Immature natural killer cell (primary cell): ENCODE results near the gene AKT2. TPM values are rescaled to one million over a fixed set of nuclear protein-coding genes. Genes with fewer than 3 reads are reported as not detected.

Experiments
- DNase-seq, 3 donors: peaks; one replicate each; pipeline ENCODE4 v3.0.0; 2022; ENCODE audit warnings: mixed read lengths in 1 of 3
- H3K27ac Mint-ChIP-seq, 6 donors: one replicate each; pipeline ENCODE4 v1.8.0; 2020; ENCODE audit warnings: mixed read lengths in 6 of 6, mild to moderate bottlenecking in 5 of 6, inconsistent platforms in 4 of 6, moderate library complexity in 3 of 6
- H3K27me3 Mint-ChIP-seq, 3 donors: one replicate each; pipeline ENCODE4 v1.8.0; 2020 to 2021; ENCODE audit warnings: low read depth in 3 of 3, mild to moderate bottlenecking in 3 of 3, mixed read lengths in 3 of 3, moderate library complexity in 3 of 3, inconsistent platforms in 1 of 3
- H3K36me3 Mint-ChIP-seq, 3 donors: one replicate each; pipeline ENCODE4 v1.8.0; 2020; ENCODE audit warnings: mixed read lengths in 3 of 3, inconsistent platforms in 2 of 3, mild to moderate bottlenecking in 2 of 3
- H3K4me1 Mint-ChIP-seq, 2 donors: one replicate each; pipeline ENCODE4 v1.8.0; 2020; ENCODE audit warnings: inconsistent platforms in 2 of 2, mild to moderate bottlenecking in 2 of 2, mixed read lengths in 2 of 2, moderate library complexity in 1 of 2
- H3K4me3 Mint-ChIP-seq, 5 donors: one replicate each; pipeline ENCODE4 v1.8.0; 2020; ENCODE audit warnings: mild to moderate bottlenecking in 5 of 5, mixed read lengths in 5 of 5, inconsistent platforms in 3 of 5, moderate library complexity in 3 of 5
- H3K9me3 Mint-ChIP-seq, 6 donors: one replicate each; pipeline ENCODE4 v1.8.0; 2020; ENCODE audit warnings: mild to moderate bottlenecking in 6 of 6, mixed read lengths in 6 of 6, inconsistent platforms in 4 of 6, moderate library complexity in 3 of 6
- polyA plus RNA-seq, 3 donors: library from polyadenylated mRNA; unstranded; fragments of 300-500 nt; fragmentation: Illumina TruSeq; gene quantifications; one replicate each; pipeline ENCODE4 v1.2.3, GENCODE V29; 2021

Gene AKT2
- polyA plus RNA-seq, 3 donors from 2014 or later, result 32.7 to 47.6 (median 34.4) TPM

DNA sequence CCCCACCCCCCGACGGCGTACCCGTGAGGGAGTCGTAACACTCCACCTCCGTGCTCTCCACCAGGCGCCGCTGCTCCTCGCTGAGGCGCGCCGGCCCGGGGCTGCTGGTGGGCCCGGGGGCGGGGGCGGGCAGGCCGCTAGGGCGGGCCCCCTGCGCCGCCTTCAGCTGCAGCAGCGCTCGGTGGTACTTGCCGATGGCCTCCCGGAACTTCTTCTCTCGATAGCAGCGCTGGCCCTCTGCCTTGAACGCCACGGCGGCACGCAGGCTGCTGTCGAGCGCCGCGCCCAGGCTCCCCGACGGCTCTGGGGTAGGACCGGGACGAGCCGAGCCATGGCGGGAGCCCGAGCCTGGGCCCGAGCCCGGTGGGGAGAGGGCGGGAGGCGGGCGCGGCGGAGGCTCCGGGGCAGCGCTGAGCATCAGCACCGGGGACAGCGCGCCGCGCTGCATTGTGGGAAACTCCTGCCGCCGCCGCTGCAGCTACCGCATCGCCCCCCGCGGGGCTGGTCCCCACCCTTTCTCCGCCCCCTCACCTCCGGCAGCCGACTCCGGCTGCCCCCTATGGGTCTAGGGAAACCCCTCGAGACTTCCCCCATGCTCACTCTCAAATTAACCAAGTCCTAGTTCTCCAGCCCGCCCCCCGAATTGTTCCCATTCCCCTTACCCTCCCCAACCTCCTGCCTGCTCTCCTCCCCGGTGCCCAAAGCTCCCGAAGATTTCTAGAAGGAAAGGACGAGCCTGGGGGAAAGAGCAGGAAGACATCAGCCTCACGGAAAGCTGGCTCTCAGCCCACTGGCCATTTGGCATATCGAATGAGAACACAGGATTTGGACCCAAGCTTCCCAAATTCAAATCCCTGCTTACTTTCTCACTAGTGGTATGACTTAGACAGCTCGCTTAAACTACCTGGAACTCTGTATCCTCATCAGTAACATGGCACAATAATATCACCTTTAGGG, 66.9 kb downstream of the AKT2 start, which contains the start of gene TTC9B:
TTC9B (minus strand) TSS at position 451 of the 957 bp plus-strand sequence; CDS start at position 448, 3 bp downstream.
- no peak within 1 kb of the TSS for H3K27ac Mint-ChIP-seq
- H3K4me1 Mint-ChIP-seq, result peaks cover 8% of the 10 kb centered on the region in 2 donors
- peak; percentile 47 to 53 (median 52) for DNase-seq
- peak within 1 kb of the TSS in 1 of 5 donors; percentile 41 for H3K4me3 Mint-ChIP-seq
- no peaks in the 10 kb centered on the region for H3K9me3 Mint-ChIP-seq
- peaks cover 15 to 24% (median 23%) of the 10 kb centered on the region in 3 donors for H3K27me3 Mint-ChIP-seq
- H3K36me3 Mint-ChIP-seq, result no peaks in the 10 kb centered on the region

DNA sequence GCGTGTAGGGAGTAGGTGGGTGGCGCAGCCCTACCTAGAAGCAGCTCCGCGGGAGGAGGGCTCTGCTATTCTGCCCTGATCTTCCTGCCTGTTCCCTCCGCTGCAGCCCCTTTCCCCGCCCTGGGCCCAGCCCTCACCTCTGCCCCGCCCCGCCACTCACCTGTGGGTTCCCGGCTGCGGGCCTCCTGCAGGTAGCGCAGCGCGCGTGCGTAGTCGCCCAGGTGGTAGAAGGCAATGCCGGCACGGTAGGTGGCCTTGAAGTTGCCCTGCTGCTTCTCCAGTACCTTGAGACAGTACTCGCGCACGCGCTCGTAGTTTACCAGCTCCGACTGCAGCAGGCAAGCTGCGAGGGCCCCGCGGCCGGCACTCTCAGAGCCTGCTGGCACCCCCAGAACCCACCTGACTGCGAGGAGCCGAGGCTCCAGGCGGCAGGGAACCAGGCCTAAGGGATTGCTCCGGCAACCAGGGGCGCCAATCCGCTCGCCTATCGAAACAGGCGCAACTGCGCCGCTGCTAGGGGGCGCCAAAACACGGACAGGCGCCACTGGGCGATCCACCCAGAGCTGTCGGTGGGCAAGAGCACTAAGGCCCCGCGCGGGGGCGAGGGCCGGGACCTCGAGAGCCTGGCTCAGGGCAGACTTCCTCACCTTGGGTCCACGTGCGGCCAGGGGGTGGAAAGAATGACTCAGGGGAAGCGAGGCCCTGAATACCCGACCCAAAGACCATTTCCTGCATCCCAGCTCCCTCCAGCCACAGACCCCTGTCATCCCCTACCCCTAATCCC, 67.9 kb downstream of the AKT2 start:
- Mint-ChIP-seq H3K36me3 (peaks cover 0 to 4% (median 0%) of the 10 kb centered on the region in 3 donors), H3K27ac (no peak overlapping the region), H3K4me3 (no peak overlapping the region), H3K27me3 (peaks cover 15 to 24% (median 23%) of the 10 kb centered on the region in 3 donors), H3K4me1 (peaks cover 6 to 8% of the 10 kb centered on the region in 2 donors), H3K9me3 (no peaks in the 10 kb centered on the region)
- DNase-seq, result peak in 1 of 3 donors; percentile 25

DNA sequence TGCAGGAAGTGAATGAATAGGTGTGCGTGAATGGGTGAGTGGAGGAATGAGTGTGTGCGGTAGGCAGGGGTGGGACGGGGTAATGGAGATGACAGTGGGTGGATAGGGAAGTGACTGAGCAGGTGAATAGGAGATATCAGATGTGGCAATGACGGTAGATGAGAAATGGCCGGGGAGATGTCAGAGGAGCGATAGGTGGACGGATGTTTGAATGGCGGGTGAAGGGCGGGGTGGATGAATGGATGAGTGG, 68.4 kb downstream of the AKT2 start:
- H3K4me1 Mint-ChIP-seq, result peaks cover under 1 to 4% of the 10 kb centered on the region in 2 donors
- no peak for DNase-seq
- no peaks in the 10 kb centered on the region for H3K9me3 Mint-ChIP-seq
- peaks cover 12 to 20% (median 19%) of the 10 kb centered on the region in 3 donors for H3K27me3 Mint-ChIP-seq
- peaks cover 0 to 6% (median 0%) of the 10 kb centered on the region in 3 donors for H3K36me3 Mint-ChIP-seq
- no peak overlapping the region for H3K4me3 Mint-ChIP-seq
- no peak overlapping the region for H3K27ac Mint-ChIP-seq

DNA sequence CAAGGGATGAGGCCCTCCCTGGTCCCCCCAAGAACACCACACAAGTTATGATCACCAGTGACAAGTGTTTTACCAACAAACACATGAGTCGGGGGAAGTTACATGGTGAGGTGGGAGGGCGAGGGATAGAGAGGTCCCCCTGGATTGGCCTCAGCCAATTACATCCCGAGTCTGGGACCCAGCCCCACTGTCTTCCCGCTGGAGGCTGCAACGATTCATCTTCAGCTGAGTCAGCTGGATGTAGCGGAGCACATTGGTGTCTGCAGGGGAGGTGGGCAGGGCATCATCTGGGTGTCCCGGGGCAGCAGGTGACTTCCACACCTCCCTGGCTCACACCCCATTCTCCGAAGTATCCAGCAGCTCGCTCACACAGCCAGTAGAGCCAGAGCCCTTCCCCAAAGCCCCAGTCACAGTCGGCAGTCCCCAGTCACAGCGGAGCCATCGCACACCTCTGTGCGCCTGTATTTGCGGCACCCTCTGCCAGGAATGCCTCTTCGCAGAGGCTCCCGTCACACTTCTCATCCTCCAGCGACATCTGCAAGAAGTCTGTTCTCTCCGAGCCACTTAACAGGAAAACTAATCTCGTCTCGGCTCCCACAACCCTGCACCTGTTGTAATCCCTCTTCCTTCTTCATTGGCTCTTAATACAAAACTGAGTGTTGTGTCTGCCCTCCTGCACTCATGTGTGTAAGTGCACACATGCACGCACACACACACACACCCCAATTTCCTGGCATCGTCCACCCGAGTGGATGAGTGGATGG, 69.0 kb downstream of the AKT2 start:
- Mint-ChIP-seq H3K27me3 (peaks cover 12 to 20% (median 18%) of the 10 kb centered on the region in 3 donors), H3K36me3 (peaks cover 0 to 6% (median 4%) of the 10 kb centered on the region in 3 donors), H3K4me3 (peak overlapping the region in 1 of 5 donors; percentile 45), H3K9me3 (no peaks in the 10 kb centered on the region), H3K27ac (no peak overlapping the region), H3K4me1 (peaks cover 0 to 4% of the 10 kb centered on the region in 2 donors)
- DNase-seq, result no peak

DNA sequence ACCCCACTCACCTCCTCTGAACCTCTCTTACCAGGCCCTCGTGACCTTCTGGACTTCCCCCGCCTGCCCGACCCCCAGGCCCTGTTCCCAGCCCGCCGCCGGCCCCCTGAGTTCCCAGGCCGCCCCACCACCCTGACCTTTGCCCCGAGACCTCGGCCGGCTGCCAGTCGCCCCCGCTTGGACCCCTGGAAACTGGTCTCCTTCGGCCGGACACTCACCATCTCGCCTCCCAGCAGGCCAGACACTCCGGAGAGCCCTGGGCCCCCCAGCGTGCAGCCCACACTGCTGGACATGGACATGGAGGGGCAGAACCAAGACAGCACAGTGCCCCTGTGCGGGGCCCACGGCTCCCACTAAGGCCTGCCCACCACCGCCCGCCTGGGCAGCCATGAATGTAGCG, 70.2 kb downstream of the AKT2 start:
- Mint-ChIP-seq H3K27me3 (peaks cover 11 to 17% (median 14%) of the 10 kb centered on the region in 3 donors), H3K27ac (no peak overlapping the region), H3K36me3 (peaks cover 4 to 10% (median 6%) of the 10 kb centered on the region in 3 donors), H3K4me1 (peaks cover 0 to 4% of the 10 kb centered on the region in 2 donors), H3K4me3 (no peak overlapping the region), H3K9me3 (no peaks in the 10 kb centered on the region)
- DNase-seq, result no peak

DNA sequence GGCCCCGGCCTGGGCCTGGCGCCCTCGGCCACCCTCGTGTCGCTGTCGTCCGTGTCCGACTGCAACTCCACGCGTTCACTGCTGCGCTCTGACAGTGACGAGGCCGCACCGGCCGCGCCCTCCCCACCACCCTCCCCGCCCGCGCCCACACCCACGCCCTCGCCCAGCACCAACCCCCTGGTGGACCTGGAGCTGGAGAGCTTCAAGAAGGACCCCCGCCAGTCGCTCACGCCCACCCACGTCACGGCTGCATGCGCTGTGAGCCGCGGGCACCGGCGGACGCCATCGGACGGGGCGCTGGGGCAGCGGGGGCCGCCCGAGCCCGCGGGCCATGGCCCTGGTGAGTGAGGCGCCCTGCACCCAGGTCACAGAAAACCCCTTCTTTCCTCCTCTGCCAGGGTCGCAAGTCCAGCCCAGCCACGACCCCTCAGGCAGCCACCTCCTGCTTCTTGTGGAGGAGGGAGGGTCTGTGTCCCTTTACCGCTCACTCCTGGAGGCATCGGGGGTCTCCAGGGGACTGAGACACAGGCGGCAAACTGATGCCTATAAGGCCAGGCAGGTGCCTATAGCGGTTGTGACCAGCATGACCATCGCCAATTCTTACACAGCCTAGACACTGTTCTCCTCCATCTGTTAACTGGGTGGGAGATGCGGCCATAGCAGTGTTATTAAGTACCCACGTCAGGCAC, 71.1 kb downstream of the AKT2 start:
- H3K4me3 Mint-ChIP-seq, result no peak overlapping the region
- H3K9me3 Mint-ChIP-seq, result no peaks in the 10 kb centered on the region
- H3K36me3 Mint-ChIP-seq, result peaks cover 4 to 12% (median 10%) of the 10 kb centered on the region in 3 donors

DNA sequence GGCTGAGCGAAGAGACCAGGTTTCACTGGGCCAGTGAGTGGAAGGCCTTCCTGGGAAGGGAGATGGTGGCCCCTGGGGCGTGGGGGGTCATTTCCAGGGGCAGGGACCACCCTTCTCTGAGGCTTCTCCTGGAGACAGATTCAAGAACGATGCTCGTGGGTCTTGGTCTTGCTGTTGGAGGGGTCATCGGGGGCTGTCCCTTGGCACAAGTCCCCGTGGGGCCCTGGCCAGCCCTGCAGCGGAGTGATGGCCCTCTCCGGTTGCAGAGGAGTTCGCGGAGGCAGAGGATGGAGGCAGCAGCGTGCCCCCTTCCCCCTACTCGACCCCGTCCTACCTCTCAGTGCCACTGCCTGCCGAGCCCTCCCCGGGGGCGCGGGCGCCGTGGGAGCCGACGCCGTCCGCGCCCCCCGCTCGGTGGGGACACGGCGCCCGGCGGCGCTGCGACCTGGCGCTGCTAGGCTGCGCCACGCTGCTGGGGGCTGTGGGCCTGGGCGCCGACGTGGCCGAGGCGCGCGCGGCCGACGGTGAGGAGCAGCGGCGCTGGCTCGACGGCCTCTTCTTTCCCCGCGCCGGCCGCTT, 71.8 kb downstream of the AKT2 start:
- Mint-ChIP-seq H3K9me3 (no peaks in the 10 kb centered on the region), H3K27ac (no peak overlapping the region), H3K4me1 (peaks cover 0 to 4% of the 10 kb centered on the region in 2 donors), H3K4me3 (no peak overlapping the region), H3K27me3 (peaks cover 6 to 12% (median 10%) of the 10 kb centered on the region in 3 donors), H3K36me3 (peaks cover 4 to 13% (median 10%) of the 10 kb centered on the region in 3 donors)
- no peak for DNase-seq

More for the DNA sequence above, 71.1 kb downstream of the AKT2 start:
- Mint-ChIP-seq H3K4me1 (peaks cover 0 to 4% of the 10 kb centered on the region in 2 donors), H3K27me3 (peaks cover 8 to 12% (median 12%) of the 10 kb centered on the region in 3 donors), H3K27ac (no peak overlapping the region)
- no peak for DNase-seq

DNA sequence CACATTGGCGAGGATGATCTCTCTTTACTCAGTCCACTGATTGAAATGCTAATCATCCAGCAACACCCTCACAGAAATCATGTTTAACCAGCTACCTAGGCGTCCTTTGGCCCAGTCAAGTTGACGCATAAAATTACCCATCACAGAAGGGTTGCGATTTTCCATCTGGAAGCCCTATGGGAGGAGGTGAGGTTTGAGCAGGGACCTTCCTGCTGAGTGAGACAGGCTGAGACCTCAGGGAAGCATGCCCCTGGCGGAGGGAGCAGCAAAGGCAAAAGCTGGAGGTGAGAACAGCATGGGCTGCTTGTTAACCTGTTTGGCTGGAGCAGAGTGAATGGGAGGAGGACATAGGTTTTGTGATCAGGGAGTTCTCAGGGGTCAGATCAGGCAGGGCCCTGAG, 74.3 kb downstream of the AKT2 start:
- Mint-ChIP-seq H3K4me3 (no peak overlapping the region), H3K27ac (no peak overlapping the region), H3K36me3 (peaks cover 4 to 18% (median 14%) of the 10 kb centered on the region in 3 donors), H3K27me3 (peaks cover 0 to 1% (median under 1%) of the 10 kb centered on the region in 3 donors), H3K9me3 (no peaks in the 10 kb centered on the region), H3K4me1 (no peaks in the 10 kb centered on the region)
- no peak for DNase-seq

DNA sequence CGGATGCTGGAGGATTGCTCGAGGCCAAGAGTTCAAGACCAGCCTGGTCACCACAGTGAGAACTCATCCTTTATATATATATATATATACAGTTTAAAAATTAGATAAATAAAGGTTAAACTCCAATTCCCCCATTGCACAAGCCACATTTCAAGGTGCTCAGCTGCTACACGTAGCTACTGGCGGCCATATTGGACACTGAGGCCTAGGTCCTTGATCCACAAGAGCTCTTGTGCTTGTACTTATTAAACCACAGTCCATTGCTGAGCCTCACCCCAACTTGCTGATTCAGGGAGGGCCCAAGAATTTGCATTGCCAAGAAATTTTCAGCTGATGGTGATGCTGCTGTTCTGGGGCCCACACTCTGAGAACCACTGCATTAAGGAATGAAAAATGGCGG, 76.5 kb downstream of the AKT2 start:
- H3K27ac Mint-ChIP-seq, result no peak overlapping the region

DNA sequence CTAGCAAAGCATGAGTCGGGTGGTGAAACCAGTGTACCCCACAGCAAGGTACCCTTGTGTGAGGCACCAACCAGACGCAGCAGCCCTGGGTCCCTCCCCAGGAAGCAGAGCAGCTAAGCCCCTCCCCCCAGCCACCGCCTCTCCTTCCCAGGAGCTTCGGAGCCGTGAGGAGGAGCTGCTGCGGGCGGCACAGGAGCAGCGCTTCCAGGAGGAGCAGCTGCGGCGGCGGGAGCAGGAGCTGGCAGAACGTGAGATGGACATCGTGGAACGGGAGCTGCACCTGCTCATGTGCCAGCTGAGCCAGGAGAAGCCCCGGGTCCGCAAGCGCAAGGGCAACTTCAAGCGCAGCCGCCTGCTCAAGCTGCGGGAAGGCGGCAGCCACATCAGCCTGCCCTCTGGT, 79.4 kb downstream of the AKT2 start:
- H3K4me1 Mint-ChIP-seq, result no peaks in the 10 kb centered on the region
- H3K36me3 Mint-ChIP-seq, result peaks cover under 1 to 20% (median 18%) of the 10 kb centered on the region in 3 donors
- no peak overlapping the region for H3K27ac Mint-ChIP-seq
- DNase-seq, result no peak
- peaks cover 0 to 1% (median 0%) of the 10 kb centered on the region in 3 donors for H3K27me3 Mint-ChIP-seq
- H3K9me3 Mint-ChIP-seq, result no peaks in the 10 kb centered on the region
- no peak overlapping the region for H3K4me3 Mint-ChIP-seq

More for the DNA sequence above, 76.5 kb downstream of the AKT2 start:
- Mint-ChIP-seq H3K27me3 (peaks cover 0 to 1% (median 0%) of the 10 kb centered on the region in 3 donors), H3K9me3 (no peaks in the 10 kb centered on the region), H3K4me3 (no peak overlapping the region), H3K36me3 (peaks cover 4 to 25% (median 23%) of the 10 kb centered on the region in 3 donors), H3K4me1 (no peaks in the 10 kb centered on the region)
- no peak for DNase-seq

DNA sequence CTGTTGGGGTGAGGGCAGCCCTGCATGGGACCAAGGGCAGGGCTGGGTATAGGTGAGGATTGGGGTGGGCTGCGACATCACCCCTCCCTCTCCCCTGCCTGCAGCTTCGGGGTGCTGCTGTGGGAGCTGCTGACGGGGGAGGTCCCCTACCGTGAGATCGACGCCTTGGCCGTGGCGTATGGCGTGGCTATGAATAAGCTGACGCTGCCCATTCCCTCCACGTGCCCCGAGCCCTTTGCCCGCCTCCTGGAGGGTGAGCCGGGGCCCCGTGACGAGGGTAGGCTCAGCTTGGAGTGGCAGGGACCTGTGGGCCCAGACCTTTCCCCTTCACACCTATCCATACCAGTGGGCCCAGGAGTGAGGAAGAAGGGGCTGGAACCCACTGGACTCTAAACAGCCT, 80.8 kb downstream of the AKT2 start:
- no peaks in the 10 kb centered on the region for H3K9me3 Mint-ChIP-seq
- no peak overlapping the region for H3K27ac Mint-ChIP-seq
- no peak overlapping the region for H3K4me3 Mint-ChIP-seq
- no peaks in the 10 kb centered on the region for H3K27me3 Mint-ChIP-seq
- DNase-seq, result no peak
- H3K36me3 Mint-ChIP-seq, result peaks cover 0 to 19% (median 15%) of the 10 kb centered on the region in 3 donors
- H3K4me1 Mint-ChIP-seq, result no peaks in the 10 kb centered on the region

DNA sequence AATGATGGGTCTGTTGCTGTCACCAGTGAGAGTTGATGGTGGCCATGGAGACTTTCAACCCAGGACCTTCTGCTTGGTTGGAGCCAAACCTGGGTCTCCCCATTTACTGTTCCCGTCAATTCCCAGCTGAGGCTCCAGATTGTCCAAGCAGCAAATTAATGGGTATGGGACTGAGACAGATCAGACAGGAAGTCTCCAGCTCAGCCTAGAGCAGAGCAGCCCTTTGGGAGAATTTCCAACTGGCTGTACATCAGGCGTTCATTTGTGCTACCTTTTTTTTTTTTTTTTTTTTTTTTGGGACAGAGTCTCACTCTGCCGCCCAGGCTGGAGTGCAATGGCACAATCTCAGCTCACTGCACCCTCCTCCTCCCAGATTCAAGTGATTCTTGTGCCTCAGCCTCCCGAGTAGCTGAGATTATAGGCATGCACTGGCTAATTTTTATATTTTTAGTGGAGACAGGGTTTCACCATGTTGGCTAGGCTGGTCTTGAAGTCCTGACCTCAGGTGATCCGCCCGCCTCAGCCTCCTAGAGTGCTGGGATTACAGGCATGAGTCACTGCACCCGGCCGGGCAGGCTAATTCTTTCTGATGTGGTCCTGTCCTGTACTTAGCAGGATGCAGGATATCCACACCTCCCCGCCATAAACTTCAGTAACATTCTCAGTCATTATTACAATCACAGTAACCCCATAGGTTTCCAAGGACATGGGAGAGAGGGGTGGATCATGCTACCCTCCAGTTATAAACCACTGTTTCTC, 84.6 kb downstream of the AKT2 start:
- peaks cover 0 to 15% (median 11%) of the 10 kb centered on the region in 3 donors for H3K36me3 Mint-ChIP-seq
- no peak overlapping the region for H3K27ac Mint-ChIP-seq
- no peaks in the 10 kb centered on the region for H3K9me3 Mint-ChIP-seq
- peaks cover 0 to 2% (median 0%) of the 10 kb centered on the region in 3 donors for H3K27me3 Mint-ChIP-seq
- H3K4me3 Mint-ChIP-seq, result no peak overlapping the region
- H3K4me1 Mint-ChIP-seq, result peaks cover 0 to 5% of the 10 kb centered on the region in 2 donors
- no peak for DNase-seq
